Measurements from ENCODE around the gene STRN4. TPM values are rescaled to one million over a fixed set of nuclear protein-coding genes. Genes with fewer than 3 reads are reported as not detected.

Gene STRN4
- total RNA-seq, 1 experiment from 2014 or later, result 162 TPM

- H3K9me3 ChIP-seq, result no peaks in the 10 kb centered on the region
- Mint-ChIP-seq H3K27me3 (ENCODE audit: insufficient read depth, unreplicated experiment) (no peaks in the 10 kb centered on the region), H3K4me1 (ENCODE audit: low read depth, unreplicated experiment) (no peaks in the 10 kb centered on the region), H3K9me3 (ENCODE audit: unreplicated experiment) (no peaks in the 10 kb centered on the region), H3K27ac (ENCODE audit: unreplicated experiment) (no peak overlapping the region), H3K36me3 (ENCODE audit: insufficient read depth, unreplicated experiment) (peaks cover 6% of the 10 kb centered on the region), H3K4me3 (ENCODE audit: unreplicated experiment) (no peak overlapping the region)
- POLR2A ChIA-PET, result no interaction called here
- peaks cover 1% of the 10 kb centered on the region for H3K36me3 ChIP-seq (ENCODE audit: control insufficient read depth, insufficient read depth, low read length)
- DNase-seq, result no peak
- intact Hi-C loops (cut with micrococcal nuclease; ENCODE audit: unreplicated experiment), result no loop called here
- H3K4me1 ChIP-seq, result no peaks in the 10 kb centered on the region
- no peak for TF ChIP-seq CTCF (IDR thresholded peaks at IDR 0.05; ENCODE audit: insufficient read depth in 1 of 2, low read depth in 1 of 2, low read length in 1 of 2, severe bottlenecking in 1 of 2, unreplicated experiment in 1 of 2)
- no peaks in the 10 kb centered on the region for H3K27me3 ChIP-seq (replicated peaks; ENCODE audit: control insufficient read depth, insufficient read depth, low read length)
- BruUV-seq (replicated peaks), result no TSS peak
- H3K4me3 ChIP-seq (ENCODE audit: low read depth, low read length), result no peak overlapping the region
- CTCF ChIA-PET, result interaction anchor here (0.6 kb wide), 1 partner anchor 45 kb away, joined by 5 read pairs; no protein-coding TSS in a partner anchor
Measured at GRCh38 chr19:46759206-46759605, 13.0 kb upstream of the STRN4 start.

- intact Hi-C loops (cut with micrococcal nuclease; ENCODE audit: unreplicated experiment), result no loop called here
- H3K27me3 Mint-ChIP-seq (ENCODE audit: insufficient read depth, unreplicated experiment), result no peaks in the 10 kb centered on the region
- POLR2A ChIA-PET, result no interaction called here
Measured at GRCh38 chr19:46756544-46756888, 10.3 kb upstream of the STRN4 start.

GRCh38 chr19:46755853-46756543 lies 9.7 kb upstream of the STRN4 start:
- no peak for DNase-seq
- H3K4me3 ChIP-seq (ENCODE audit: low read depth, low read length), result no peak overlapping the region
- no peaks in the 10 kb centered on the region for H3K4me1 Mint-ChIP-seq (ENCODE audit: low read depth, unreplicated experiment)
- no peaks in the 10 kb centered on the region for H3K9me3 Mint-ChIP-seq (ENCODE audit: unreplicated experiment)
- CTCF ChIA-PET, result no interaction called here
- H3K4me3 Mint-ChIP-seq (ENCODE audit: unreplicated experiment), result no peak overlapping the region
- TF ChIP-seq CTCF (IDR thresholded peaks at IDR 0.05; ENCODE audit: insufficient read depth in 1 of 2, low read depth in 1 of 2, low read length in 1 of 2, severe bottlenecking in 1 of 2, unreplicated experiment in 1 of 2), result no peak
- no peaks in the 10 kb centered on the region for H3K9me3 ChIP-seq
- POLR2A ChIA-PET, result interaction anchor here (0.5 kb wide), 1 partner anchor 84 kb away, joined by 5 read pairs; no protein-coding TSS in a partner anchor
- no TSS peak for BruUV-seq (replicated peaks)
- no peaks in the 10 kb centered on the region for H3K4me1 ChIP-seq
- intact Hi-C loops (cut with micrococcal nuclease; ENCODE audit: unreplicated experiment), result no loop called here
- H3K36me3 Mint-ChIP-seq (ENCODE audit: insufficient read depth, unreplicated experiment), result peaks cover 21% of the 10 kb centered on the region
- no peaks in the 10 kb centered on the region for H3K27me3 ChIP-seq (replicated peaks; ENCODE audit: control insufficient read depth, insufficient read depth, low read length)
- no peaks in the 10 kb centered on the region for H3K27me3 Mint-ChIP-seq (ENCODE audit: insufficient read depth, unreplicated experiment)
- H3K36me3 ChIP-seq (ENCODE audit: control insufficient read depth, insufficient read depth, low read length), result peaks cover 1% of the 10 kb centered on the region
- no peak overlapping the region for H3K27ac Mint-ChIP-seq (ENCODE audit: unreplicated experiment)

More at GRCh38 chr19:46756544-46756888, 10.3 kb upstream of the STRN4 start:
- Mint-ChIP-seq H3K4me1 (ENCODE audit: low read depth, unreplicated experiment) (no peaks in the 10 kb centered on the region), H3K4me3 (ENCODE audit: unreplicated experiment) (no peak overlapping the region), H3K9me3 (ENCODE audit: unreplicated experiment) (no peaks in the 10 kb centered on the region), H3K36me3 (ENCODE audit: insufficient read depth, unreplicated experiment) (peaks cover 21% of the 10 kb centered on the region), H3K27ac (ENCODE audit: unreplicated experiment) (no peak overlapping the region)
- Histone ChIP-seq H3K4me1 (no peaks in the 10 kb centered on the region), H3K36me3 (ENCODE audit: control insufficient read depth, insufficient read depth, low read length) (peaks cover 1% of the 10 kb centered on the region), H3K4me3 (ENCODE audit: low read depth, low read length) (no peak overlapping the region), H3K9me3 (no peaks in the 10 kb centered on the region), H3K27me3 (replicated peaks; ENCODE audit: control insufficient read depth, insufficient read depth, low read length) (no peaks in the 10 kb centered on the region)
- TF ChIP-seq CTCF (IDR thresholded peaks at IDR 0.05; ENCODE audit: insufficient read depth in 1 of 2, low read depth in 1 of 2, low read length in 1 of 2, severe bottlenecking in 1 of 2, unreplicated experiment in 1 of 2), result no peak
- CTCF ChIA-PET, result no interaction called here
- BruUV-seq (replicated peaks), result no TSS peak
- no peak for DNase-seq

Data from Caco-2 (cell line).